ENCODE results near the gene KLHL8. TPM values are rescaled to one million over a fixed set of nuclear protein-coding genes. Genes with fewer than 3 reads are reported as not detected.

Gene KLHL8
- total RNA-seq, result 9.2 and 15.5 TPM in 2 replicates

- peak; percentile 45 for DNase-seq (ENCODE audit: low read depth, low spot score)
Observed at GRCh38 chr4:87220094-87220822, at the start of gene KLHL8. Gene KLHL8, minus strand, starts transcription at chr4:87220618. Its CDS starts 25,079 bp downstream, at chr4:87195539.

GRCh38 chr4:87270144-87270543, 49.7 kb upstream of the KLHL8 start:
- DNase-seq (ENCODE audit: low read depth, low spot score), result no peak

GRCh38 chr4:87268411-87268810, 48.0 kb upstream of the KLHL8 start:
- no peak for DNase-seq (ENCODE audit: low read depth, low spot score)

- DNase-seq (ENCODE audit: low read depth, low spot score), result no peak
Observed at GRCh38 chr4:87266986-87267385, 46.6 kb upstream of the KLHL8 start.

- no peak for DNase-seq (ENCODE audit: low read depth, low spot score)
Observed at GRCh38 chr4:87262886-87263285, 42.5 kb upstream of the KLHL8 start.

- DNase-seq (ENCODE audit: low read depth, low spot score), result no peak
Observed at GRCh38 chr4:87260477-87260876, 40.1 kb upstream of the KLHL8 start.

GRCh38 chr4:87258677-87259076, 38.3 kb upstream of the KLHL8 start:
- no peak for DNase-seq (ENCODE audit: low read depth, low spot score)

GRCh38 chr4:87257523-87257922, 37.1 kb upstream of the KLHL8 start:
- no peak for DNase-seq (ENCODE audit: low read depth, low spot score)

GRCh38 chr4:87255755-87256154, 35.3 kb upstream of the KLHL8 start:
- no peak for DNase-seq (ENCODE audit: low read depth, low spot score)

GRCh38 chr4:87251106-87251505, 30.7 kb upstream of the KLHL8 start:
- no peak for DNase-seq (ENCODE audit: low read depth, low spot score)

- DNase-seq (ENCODE audit: low read depth, low spot score), result no peak
Observed at GRCh38 chr4:87250294-87250693, 29.9 kb upstream of the KLHL8 start.

GRCh38 chr4:87249332-87250019, 29.1 kb upstream of the KLHL8 start:
- no peak for DNase-seq (ENCODE audit: low read depth, low spot score)

- no peak for DNase-seq (ENCODE audit: low read depth, low spot score)
Observed at GRCh38 chr4:87243426-87244053, 23.1 kb upstream of the KLHL8 start.

GRCh38 chr4:87241336-87241735, 20.9 kb upstream of the KLHL8 start:
- DNase-seq (ENCODE audit: low read depth, low spot score), result no peak

- no peak for DNase-seq (ENCODE audit: low read depth, low spot score)
Observed at GRCh38 chr4:87240341-87240740, 19.9 kb upstream of the KLHL8 start.

- no peak for DNase-seq (ENCODE audit: low read depth, low spot score)
Observed at GRCh38 chr4:87239821-87240220, 19.4 kb upstream of the KLHL8 start.

- no peak for DNase-seq (ENCODE audit: low read depth, low spot score)
Observed at GRCh38 chr4:87239194-87239593, 18.8 kb upstream of the KLHL8 start.

- no peak for DNase-seq (ENCODE audit: low read depth, low spot score)
Observed at GRCh38 chr4:87236861-87237260, 16.4 kb upstream of the KLHL8 start.

GRCh38 chr4:87235020-87235671, 14.7 kb upstream of the KLHL8 start:
- no peak for DNase-seq (ENCODE audit: low read depth, low spot score)

GRCh38 chr4:87232216-87232615, 11.8 kb upstream of the KLHL8 start:
- DNase-seq (ENCODE audit: low read depth, low spot score), result no peak

- no peak for DNase-seq (ENCODE audit: low read depth, low spot score)
Observed at GRCh38 chr4:87230806-87231205, 10.4 kb upstream of the KLHL8 start.

GRCh38 chr4:87229979-87230378, 9.6 kb upstream of the KLHL8 start:
- no peak for DNase-seq (ENCODE audit: low read depth, low spot score)

Measured in pulmonary artery endothelial cell (primary cell).